Stimulated activated CD8-positive, alpha-beta memory T cell treated with anti-CD3 and anti-CD28 coated beads, Interleukin-12 subunit alpha, Interleukin-12 subunit beta, amount 100 ng/mL, for 24 hours (primary cell): ENCODE measurements around the gene DARS1.
"Not testable (repeated sequence)": the region's sequence is repeated elsewhere in the genome, so short reads cannot be mapped to it uniquely, and the experiment has no call there.

Experiments
- DNase-seq: peaks from one replicate; pipeline ENCODE4 v3.0.0-alpha.2; 2020; ENCODE audit errors: extremely low read depth

DARS1 gene

GRCh38 chr2:135945526-135945925 lies 39.9 kb downstream of the DARS1 start:
- DNase-seq: no peak

GRCh38 chr2:135944625-135945024 lies 40.8 kb downstream of the DARS1 start:
- DNase-seq: no peak

GRCh38 chr2:135942936-135943688 lies 42.3 kb downstream of the DARS1 start:
- DNase-seq: no peak

GRCh38 chr2:135936524-135936923 lies 48.9 kb downstream of the DARS1 start:
- no peak for DNase-seq

- no peak for DNase-seq
Observed at GRCh38 chr2:135935914-135936313, 49.5 kb downstream of the DARS1 start.

GRCh38 chr2:135931776-135932443 lies 53.5 kb downstream of the DARS1 start:
- DNase-seq: no peak

- no peak for DNase-seq
Observed at GRCh38 chr2:135926605-135927004, 58.8 kb downstream of the DARS1 start.

DNA sequence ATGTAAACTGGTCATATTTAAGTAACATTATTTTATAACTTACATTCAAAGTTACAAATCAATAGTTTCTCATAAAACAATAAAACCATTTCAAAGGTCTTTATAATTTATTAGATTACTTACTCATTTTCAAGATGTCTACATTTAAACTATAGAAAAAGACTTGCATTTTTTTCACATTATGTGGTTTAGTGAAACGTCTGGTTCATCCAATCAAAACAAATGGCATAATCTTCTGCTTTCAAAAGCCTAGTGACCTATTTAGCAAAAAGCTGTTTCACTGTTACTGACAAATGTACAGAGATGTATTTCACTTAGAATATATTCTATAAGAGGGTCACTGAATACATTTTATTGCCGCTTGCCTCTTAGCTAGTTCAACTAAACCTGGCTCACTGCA lies 59.9 kb downstream of the DARS1 start:
- no peak for DNase-seq

DNA sequence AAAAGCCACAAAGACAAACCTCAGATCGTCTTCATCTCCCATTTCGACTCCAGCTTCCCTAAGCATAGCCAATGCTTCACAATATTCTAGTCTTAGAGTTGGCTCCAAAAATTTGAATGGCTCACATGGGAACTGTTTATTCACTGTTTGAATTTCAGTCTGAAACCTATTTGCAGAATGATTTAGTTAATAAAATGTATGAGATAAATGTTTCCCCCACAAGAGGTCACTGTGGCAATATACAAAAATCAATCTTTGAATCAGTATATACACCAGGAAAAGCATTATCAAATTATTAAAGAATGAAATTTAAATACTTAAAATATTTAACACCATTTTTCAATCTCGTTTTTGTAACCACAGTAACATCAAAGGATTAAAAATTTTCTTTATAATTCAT lies 69.2 kb downstream of the DARS1 start:
- DNase-seq: no peak

GRCh38 chr2:135914485-135914884 lies 70.9 kb downstream of the DARS1 start:
- no peak for DNase-seq

GRCh38 chr2:135913727-135914365 lies 71.6 kb downstream of the DARS1 start:
- DNase-seq: no peak

DNA sequence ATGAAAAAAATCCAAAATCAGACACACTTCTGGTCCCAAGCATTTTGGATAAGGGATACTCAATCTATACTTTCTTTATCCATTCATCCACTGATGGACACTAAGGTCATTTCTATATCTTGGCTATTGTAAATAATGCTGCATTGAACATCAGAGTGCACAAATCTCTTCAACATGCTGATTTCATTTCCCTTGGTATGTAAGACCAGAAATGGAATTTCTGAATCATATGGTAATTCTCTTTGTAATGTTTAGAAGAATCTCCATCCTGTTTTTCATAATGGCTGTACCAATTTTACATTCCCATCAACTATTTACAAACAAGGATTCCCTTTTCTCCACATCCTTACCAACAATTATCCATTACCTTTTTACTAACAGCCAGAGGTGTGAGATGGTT lies 75.5 kb downstream of the DARS1 start:
- no peak for DNase-seq

DNA sequence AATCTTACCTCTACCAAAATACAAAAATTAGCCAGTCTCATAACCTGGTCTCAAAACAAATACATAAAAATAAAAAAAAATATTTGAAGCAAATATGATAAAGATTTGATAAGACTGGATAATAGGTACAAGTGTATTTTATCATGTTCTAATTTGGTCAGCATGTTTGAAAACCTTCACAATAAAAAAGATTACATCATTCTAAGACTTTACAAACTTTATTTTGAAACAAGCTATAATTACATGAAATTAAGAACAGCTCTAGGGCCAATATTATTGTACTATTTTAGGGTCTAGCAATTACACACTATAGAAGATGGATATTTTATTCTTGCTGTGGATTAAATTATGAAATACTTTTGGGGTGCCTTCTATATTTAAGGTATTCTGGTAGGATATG lies 79.7 kb downstream of the DARS1 start:
- no peak for DNase-seq

DNA sequence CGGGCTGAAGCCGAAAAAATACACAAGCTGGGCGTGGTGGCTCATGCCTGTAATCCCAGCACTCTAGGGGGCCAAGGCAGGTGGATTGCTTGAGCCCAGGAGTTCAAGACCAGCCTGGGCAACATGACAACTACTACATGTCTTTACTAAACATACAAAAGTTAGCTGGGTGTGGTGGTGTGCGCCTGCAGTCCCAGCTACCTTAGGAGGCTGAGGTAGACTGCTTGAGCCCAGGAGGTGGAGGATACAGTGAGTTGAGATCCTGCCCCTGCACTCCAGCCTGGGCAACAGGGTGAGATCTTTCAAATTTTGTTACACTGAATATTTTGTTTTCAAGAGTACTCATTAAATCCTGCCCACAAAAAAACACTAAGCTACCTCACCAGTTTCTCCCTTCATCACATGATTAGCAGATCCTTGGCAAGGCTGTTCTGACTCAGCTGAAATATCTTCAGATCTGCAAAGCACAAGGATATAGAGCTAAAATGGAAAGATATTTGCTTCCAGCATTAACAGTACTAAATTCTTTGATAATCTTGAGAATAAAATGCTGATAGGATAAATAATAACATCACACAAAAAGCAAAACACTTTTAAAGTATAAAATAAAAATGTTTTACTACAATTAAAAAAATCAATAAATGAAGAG lies 81.0 kb downstream of the DARS1 start:
- DNase-seq: no peak

GRCh38 chr2:135903650-135904049 lies 81.8 kb downstream of the DARS1 start:
- no peak for DNase-seq

DNA sequence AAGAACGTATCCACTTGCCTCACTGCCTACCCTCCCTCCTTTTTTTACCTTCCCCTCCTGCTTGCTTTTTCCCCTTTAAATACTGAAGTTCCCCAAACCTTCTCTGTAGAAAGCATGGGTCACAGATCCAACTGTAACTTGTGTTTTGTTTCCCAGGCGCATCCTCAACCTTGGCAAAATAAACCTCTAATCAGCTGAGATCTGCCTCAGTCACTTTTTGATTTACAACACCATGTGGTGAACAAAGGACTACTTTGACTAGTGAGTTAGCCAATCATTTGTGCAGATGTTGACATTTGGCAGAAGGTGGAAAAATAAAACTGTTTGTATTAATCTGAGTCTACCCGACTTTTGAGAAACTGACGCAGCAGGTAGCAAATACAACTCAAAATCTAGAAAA lies 85.9 kb downstream of the DARS1 start:
- no peak for DNase-seq

- DNase-seq: no peak
Observed at GRCh38 chr2:135898234-135898786, 87.1 kb downstream of the DARS1 start.

- DNase-seq: no peak
Observed at GRCh38 chr2:135894930-135895329, 90.5 kb downstream of the DARS1 start.

DNA sequence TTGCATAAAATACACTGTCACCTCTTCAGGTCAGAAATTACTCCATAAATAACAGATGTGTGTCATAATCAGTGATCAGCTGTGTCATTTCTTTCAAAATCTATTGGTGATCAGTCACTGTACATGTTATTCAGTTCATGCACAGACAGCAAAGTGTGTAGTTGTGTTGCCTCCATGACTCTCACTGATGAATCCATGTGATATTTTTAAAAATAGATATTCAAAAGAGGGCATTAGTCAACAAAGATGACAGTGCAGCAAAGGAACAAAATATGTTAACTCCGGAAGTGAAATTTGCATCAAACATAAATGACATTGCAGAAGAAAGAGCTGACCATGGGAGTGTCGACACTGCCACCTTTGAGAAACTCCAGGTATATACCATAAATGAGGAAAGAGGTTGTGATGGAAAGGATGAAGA lies 92.0 kb downstream of the DARS1 start:
- DNase-seq: no peak

- DNase-seq: no peak
Observed at GRCh38 chr2:135890835-135891234, 94.6 kb downstream of the DARS1 start.

GRCh38 chr2:135890149-135890548 lies 95.3 kb downstream of the DARS1 start:
- no peak for DNase-seq

DNA sequence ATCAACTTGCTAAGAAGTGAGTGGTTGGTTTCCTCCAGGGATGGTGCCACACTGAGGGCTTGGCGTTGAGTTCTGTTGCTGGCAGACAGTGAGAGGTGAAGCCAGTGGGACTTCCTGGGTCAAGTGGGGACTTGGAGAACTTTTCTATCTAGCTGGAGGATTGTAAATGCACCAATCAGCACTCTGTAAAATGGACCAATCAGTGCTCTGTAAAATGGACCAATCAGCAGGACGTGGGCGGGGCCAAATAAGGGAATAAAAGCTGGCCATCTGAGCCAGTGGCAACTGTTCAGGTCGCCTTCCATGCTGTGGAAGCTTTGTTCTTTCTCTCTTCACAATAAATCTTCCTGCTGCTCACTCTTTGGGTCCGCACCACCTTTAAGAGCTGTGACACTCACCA lies 96.8 kb downstream of the DARS1 start:
- DNase-seq: not testable (repeated sequence)
